HG02943 (cell line): ENCODE measurements around the gene UGT1A8.
"Not testable (repeated sequence)": the region's sequence is repeated elsewhere in the genome, so short reads cannot be mapped to it uniquely, and the experiment has no call there.

Source experiments
- ATAC-seq: cut with Tn5 transposase; IDR thresholded peaks from one replicate; pipeline ENCODE4 v1.9.1; 2021; ENCODE audit warnings: mild to moderate bottlenecking, low read depth, moderate library complexity; ENCODE audit not compliant: unreplicated experiment

Gene UGT1A8

GRCh38 chr2:233638836-233639235 is 21.4 kb downstream of the UGT1A8 start:
- ATAC-seq, result no peak

GRCh38 chr2:233639860-233640259 is 22.4 kb downstream of the UGT1A8 start:
- ATAC-seq, result no peak

- ATAC-seq, result no peak
Observed at GRCh38 chr2:233643128-233643527, 25.7 kb downstream of the UGT1A8 start.

- ATAC-seq, result not testable (repeated sequence)
Observed at GRCh38 chr2:233646033-233646432, 28.6 kb downstream of the UGT1A8 start.

GRCh38 chr2:233650981-233651380 is 33.5 kb downstream of the UGT1A8 start:
- ATAC-seq, result no peak

- no peak for ATAC-seq
Observed at GRCh38 chr2:233651430-233651829, 34.0 kb downstream of the UGT1A8 start.

- ATAC-seq, result no peak
Observed at GRCh38 chr2:233654501-233654900, 37.1 kb downstream of the UGT1A8 start.

- ATAC-seq, result no peak
Observed at GRCh38 chr2:233655043-233655442, 37.6 kb downstream of the UGT1A8 start.

GRCh38 chr2:233655943-233656342 is 38.5 kb downstream of the UGT1A8 start:
- not testable (repeated sequence) for ATAC-seq

GRCh38 chr2:233656443-233656842 is 39.0 kb downstream of the UGT1A8 start:
- ATAC-seq, result no peak

GRCh38 chr2:233658610-233659009 is 41.2 kb downstream of the UGT1A8 start:
- ATAC-seq, result no peak

- no peak for ATAC-seq
Observed at GRCh38 chr2:233663911-233664310, 46.5 kb downstream of the UGT1A8 start.

- ATAC-seq, result no peak
Observed at GRCh38 chr2:233668605-233669260, 51.3 kb downstream of the UGT1A8 start.

- ATAC-seq, result no peak
Observed at GRCh38 chr2:233671290-233672161, 54.1 kb downstream of the UGT1A8 start, which contains the start of gene UGT1A9. Gene UGT1A9 (plus strand): TSS chr2:233671898. CDS start chr2:233671935, 37 bp downstream.

GRCh38 chr2:233672886-233673285 is 55.5 kb downstream of the UGT1A8 start:
- ATAC-seq, result no peak

- no peak for ATAC-seq
Observed at GRCh38 chr2:233673896-233674295, 56.5 kb downstream of the UGT1A8 start.

- no peak for ATAC-seq
Observed at GRCh38 chr2:233674314-233674713, 56.9 kb downstream of the UGT1A8 start.

- no peak for ATAC-seq
Observed at GRCh38 chr2:233674995-233675394, 57.6 kb downstream of the UGT1A8 start.

GRCh38 chr2:233676046-233676445 is 58.6 kb downstream of the UGT1A8 start:
- no peak for ATAC-seq

- no peak for ATAC-seq
Observed at GRCh38 chr2:233679196-233679595, 61.8 kb downstream of the UGT1A8 start.

- ATAC-seq, result no peak
Observed at GRCh38 chr2:233680361-233681045, 63.1 kb downstream of the UGT1A8 start.
